HFFc6 (cell line): ENCODE results near the gene S100A16. TPM values are rescaled to one million over a fixed set of nuclear protein-coding genes. Genes with fewer than 3 reads are reported as not detected.
A peak's percentile ranks its signal among the peaks of the same experiment; 100 is the strongest.

Source experiments
- DNase-seq: peaks from one replicate; pipeline ENCODE4 v3.0.0-alpha.2; 2018
- H3K27ac Mint-ChIP-seq: 2 replicates; pipeline ENCODE4 v1.8.0; 2020; ENCODE audit warnings: mild to moderate bottlenecking, mixed read lengths
- H3K27me3 Mint-ChIP-seq: 2 replicates; pipeline ENCODE4 v1.8.0; 2021; ENCODE audit warnings: mild to moderate bottlenecking, moderate library complexity, mixed read lengths; ENCODE audit not compliant: insufficient read depth
- H3K36me3 Mint-ChIP-seq: 2 replicates; pipeline ENCODE4 v1.8.0; 2021; ENCODE audit warnings: low read depth, mixed read lengths
- H3K4me1 Mint-ChIP-seq: 2 replicates; pipeline ENCODE4 v1.8.0; 2020; ENCODE audit warnings: low read depth, mixed read lengths
- H3K4me3 Mint-ChIP-seq: 2 replicates; pipeline ENCODE4 v1.8.0; 2020; ENCODE audit warnings: mild to moderate bottlenecking, moderate library complexity, mixed read lengths
- H3K9me3 Mint-ChIP-seq: 2 replicates; pipeline ENCODE4 v1.8.0; 2020; ENCODE audit warnings: mild to moderate bottlenecking, mixed read lengths
- total RNA-seq, 6 experiments: library from RNA; stranded (reverse); fragmentation: NEBNext Ultra II Directional; extraction: Animal tissue kit (Norgen Biotek cat#: 25700); gene quantifications; 2 replicates in 1 of 6; 3 replicates in 5 of 6; pipeline ENCODE4 v1.2.3, GENCODE V29; 2021
- TF ChIP-seq, protein P1 (sequence below): fragments of 200-600 bp; sonication (generic); IDR thresholded peaks from 2 replicates; pipeline ENCODE4 v1.5.0; 2021; ENCODE audit warnings: antibody characterized with exemption, mild to moderate bottlenecking

The S100A16 gene
- total RNA-seq, 6 experiments from 2014 or later: 235 to 351 (median 258) TPM

DNA sequence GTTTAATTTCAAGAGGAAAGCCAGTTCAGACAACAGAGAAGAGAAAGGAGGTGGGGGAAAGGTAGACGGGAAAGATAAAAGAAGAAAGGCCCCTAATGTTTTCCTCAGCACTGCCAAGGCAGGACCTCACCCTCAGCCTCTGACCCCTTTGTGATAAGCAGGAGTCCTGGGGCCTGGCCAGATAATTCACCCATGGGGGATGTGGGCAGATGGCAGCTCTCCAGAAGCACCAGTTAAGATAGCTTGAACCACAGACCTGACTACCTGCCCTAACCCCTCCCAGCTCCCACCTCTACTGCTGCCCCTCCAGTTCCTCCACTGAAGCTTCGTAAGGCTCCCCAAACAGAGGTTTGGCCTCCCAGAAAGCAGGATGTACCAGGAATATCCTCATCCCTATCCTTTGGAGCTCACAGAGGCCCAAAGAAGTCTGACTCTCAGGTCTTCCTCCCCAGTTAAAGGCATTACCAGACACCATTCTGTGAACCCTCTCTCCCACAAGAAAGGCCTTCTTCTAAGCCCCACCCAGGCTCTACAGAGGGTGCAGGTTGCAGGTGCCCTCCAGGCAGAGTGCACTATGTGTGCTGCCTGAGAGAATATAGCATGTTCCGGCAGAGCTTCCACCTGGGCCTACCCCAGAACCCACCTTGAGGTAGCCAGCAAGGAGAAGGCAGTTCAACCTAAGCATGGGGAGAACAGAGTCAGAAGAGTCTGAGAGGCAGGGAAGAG, 36.4 kb upstream of the S100A16 start:
- DNase-seq: no peak
- TF ChIP-seq, protein P1, sequence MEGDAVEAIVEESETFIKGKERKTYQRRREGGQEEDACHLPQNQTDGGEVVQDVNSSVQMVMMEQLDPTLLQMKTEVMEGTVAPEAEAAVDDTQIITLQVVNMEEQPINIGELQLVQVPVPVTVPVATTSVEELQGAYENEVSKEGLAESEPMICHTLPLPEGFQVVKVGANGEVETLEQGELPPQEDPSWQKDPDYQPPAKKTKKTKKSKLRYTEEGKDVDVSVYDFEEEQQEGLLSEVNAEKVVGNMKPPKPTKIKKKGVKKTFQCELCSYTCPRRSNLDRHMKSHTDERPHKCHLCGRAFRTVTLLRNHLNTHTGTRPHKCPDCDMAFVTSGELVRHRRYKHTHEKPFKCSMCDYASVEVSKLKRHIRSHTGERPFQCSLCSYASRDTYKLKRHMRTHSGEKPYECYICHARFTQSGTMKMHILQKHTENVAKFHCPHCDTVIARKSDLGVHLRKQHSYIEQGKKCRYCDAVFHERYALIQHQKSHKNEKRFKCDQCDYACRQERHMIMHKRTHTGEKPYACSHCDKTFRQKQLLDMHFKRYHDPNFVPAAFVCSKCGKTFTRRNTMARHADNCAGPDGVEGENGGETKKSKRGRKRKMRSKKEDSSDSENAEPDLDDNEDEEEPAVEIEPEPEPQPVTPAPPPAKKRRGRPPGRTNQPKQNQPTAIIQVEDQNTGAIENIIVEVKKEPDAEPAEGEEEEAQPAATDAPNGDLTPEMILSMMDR: no peak
- Mint-ChIP-seq H3K4me1 (peaks cover 15% of the 10 kb centered on the region), H3K27me3 (peaks cover 4% of the 10 kb centered on the region; the same call in 1 of the 2 replicates), H3K9me3 (no peaks in the 10 kb centered on the region), H3K27ac (no peak overlapping the region), H3K36me3 (peaks cover 29% of the 10 kb centered on the region), H3K4me3 (no peak overlapping the region)

DNA sequence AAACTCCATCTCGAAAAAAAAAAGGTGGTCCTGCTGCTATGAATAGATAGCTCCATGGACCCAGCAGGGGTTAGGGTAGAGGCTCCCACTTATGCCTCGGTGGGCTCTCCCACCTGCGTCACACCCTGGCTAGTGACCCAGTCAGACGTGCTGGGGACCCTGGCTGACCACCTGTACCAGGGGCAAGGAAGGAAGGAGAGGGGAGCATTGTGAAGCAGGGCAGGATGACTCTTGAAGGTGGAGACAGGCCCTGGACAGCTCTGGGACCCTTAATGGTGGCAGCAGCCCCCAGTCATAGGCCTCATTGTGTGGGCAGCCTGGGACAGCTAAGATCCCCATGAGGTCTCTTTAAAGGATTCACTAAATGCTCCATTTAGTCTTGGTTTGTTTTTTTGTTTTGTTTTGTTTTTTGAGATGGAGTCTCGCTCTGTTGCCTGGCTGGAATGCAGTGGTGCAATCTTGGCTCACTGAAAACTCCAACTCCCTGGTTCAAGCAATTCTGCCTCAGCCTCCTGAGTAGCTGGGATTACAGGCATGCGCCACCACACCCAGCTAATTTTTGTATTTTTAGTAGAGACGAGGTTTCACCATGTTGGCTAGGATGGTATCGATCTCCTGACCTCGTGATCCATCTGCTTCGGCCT, 35.2 kb upstream of the S100A16 start:
- Mint-ChIP-seq H3K4me1 (peaks cover 13% of the 10 kb centered on the region), H3K27me3 (peaks cover 4% of the 10 kb centered on the region; the same call in 1 of the 2 replicates), H3K36me3 (peaks cover 41% of the 10 kb centered on the region), H3K4me3 (no peak overlapping the region), H3K27ac (peak overlapping the region; percentile 45; the same call in 1 of the 2 replicates), H3K9me3 (no peaks in the 10 kb centered on the region)
- TF ChIP-seq, protein P1: no peak
- DNase-seq: no peak

DNA sequence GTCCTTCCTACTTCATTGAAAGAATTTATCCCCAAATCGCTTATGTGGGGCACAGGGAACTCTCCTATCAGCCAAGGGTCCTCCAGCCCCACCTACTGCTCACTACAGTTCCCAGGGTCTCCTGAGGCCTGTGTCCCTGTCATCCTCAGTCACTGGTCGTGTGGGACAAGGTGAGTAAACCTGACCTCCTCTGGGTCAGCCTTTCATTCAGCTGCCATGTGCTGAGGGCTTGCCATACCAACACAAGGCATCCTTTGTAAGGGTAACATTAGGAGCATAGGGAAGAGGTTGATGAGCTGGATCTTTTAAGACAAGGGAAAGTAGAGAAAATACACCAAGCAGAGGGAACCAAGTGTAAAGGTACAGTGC, 34.4 kb upstream of the S100A16 start:
- Mint-ChIP-seq H3K9me3 (no peaks in the 10 kb centered on the region), H3K27ac (no peak overlapping the region), H3K27me3 (peaks cover 4% of the 10 kb centered on the region; the same call in 1 of the 2 replicates), H3K36me3 (peaks cover 45% of the 10 kb centered on the region), H3K4me3 (no peak overlapping the region), H3K4me1 (peaks cover 5% of the 10 kb centered on the region; the same call in 1 of the 2 replicates)
- no peak for DNase-seq
- TF ChIP-seq, protein P1: no peak

DNA sequence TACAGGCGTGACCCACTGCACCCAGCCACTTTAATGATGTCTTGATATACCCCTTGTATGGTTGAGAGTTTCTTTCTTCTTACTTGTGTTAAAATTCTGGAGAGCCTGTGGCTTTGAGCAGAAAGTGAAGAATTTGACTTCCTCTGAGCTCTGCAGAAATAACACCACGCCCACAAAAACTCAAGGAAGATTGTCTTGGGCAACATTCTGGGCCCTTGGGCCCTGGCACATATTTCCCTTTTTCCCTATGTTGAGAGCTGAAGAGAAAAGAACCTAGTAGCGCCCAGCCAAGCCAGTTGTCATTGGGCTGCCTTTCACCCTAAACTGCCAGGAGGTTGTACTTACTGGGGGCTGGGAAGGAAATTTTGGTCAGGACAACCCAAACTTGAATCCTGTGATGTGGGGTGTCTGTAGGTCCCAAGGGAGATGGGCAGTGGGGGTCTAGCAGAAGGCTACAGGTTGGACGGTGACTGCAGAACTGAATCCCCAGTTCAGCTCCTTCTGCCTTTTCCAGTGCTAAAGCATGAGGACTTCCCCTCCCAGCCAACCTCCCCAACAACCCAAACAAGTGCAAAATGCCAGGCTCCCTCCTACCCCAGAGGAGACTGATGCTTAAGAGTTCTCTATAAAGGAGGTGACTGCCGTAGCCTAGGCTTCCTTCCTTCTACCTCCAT, 33.9 kb upstream of the S100A16 start:
- Mint-ChIP-seq H3K27ac (no peak overlapping the region), H3K4me3 (no peak overlapping the region), H3K4me1 (0 out of 2 replicates have a peak, but pooled peaks cover 5% of the 10 kb centered on the region), H3K36me3 (peaks cover 49% of the 10 kb centered on the region), H3K9me3 (no peaks in the 10 kb centered on the region), H3K27me3 (peaks cover 4% of the 10 kb centered on the region; the same call in 1 of the 2 replicates)
- TF ChIP-seq, protein P1: no peak
- DNase-seq: no peak

DNA sequence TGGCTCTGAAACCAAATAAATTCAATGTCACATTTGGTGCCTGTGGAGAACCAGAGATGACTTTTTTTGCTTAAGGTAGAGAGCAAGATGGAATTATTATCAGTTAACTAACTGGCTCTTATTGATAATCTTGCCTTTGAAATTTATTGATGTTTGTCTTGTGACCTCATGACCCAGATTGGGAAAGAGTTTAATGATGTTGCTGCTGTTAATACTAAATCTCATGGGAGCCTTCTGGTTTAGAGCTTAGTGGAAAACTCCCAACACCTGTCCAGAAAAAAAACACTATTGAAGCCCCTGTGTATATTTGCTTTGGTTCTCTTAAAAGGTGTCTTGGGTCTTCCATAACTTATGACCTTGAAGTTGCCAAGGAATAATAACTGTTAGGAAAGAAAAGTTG, 30.9 kb upstream of the S100A16 start:
- Mint-ChIP-seq H3K36me3 (peaks cover 56% of the 10 kb centered on the region), H3K4me1 (0 out of 2 replicates have a peak, but pooled peaks cover 5% of the 10 kb centered on the region), H3K27ac (no peak overlapping the region), H3K9me3 (no peaks in the 10 kb centered on the region), H3K4me3 (no peak overlapping the region), H3K27me3 (peaks cover 4% of the 10 kb centered on the region; the same call in 1 of the 2 replicates)
- DNase-seq: no peak
- TF ChIP-seq, protein P1: no peak
